ENCODE measurements around the gene MIGA2. TPM values are rescaled to one million over a fixed set of nuclear protein-coding genes. Genes with fewer than 3 reads are reported as not detected.

Gene MIGA2
- total RNA-seq, 2 experiments from 2014 or later: 27.7 to 37.7 TPM

DNA sequence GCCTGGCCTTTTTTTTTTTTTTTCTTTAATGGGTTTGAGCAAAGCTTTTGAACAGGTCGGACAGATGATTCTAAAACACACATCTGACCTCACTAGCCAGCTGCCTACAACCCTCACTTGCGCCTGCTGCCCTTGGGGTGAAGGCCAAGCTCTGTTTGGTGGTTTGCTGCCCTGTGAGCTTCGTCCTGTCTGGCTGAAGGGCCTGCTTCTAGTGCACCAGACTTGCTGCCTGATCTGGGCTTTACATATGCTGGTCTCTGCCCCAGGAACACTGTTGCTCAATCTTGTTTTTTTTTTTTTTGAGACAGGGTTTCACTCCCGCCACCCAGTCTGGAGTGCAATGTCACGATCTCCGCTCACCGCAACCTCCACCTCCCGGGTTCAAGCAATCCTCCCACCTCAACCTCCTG, 28.1 kb downstream of the MIGA2 start:
- Histone ChIP-seq H3K9me2 (ENCODE audit: insufficient read depth, low read length) (no peaks in the 10 kb centered on the region), H3K79me2 (ENCODE audit: insufficient read depth, low read depth, low read length) (no peaks in the 10 kb centered on the region), H3K4me3 (ENCODE audit: low read depth, low read length, poor library complexity, severe bottlenecking) (no peak overlapping the region), H2AFZ (ENCODE audit: low read length) (no peak overlapping the region), H3K4me2 (ENCODE audit: low read length) (no peak overlapping the region), H4K20me1 (ENCODE audit: insufficient read depth, low read length) (no peaks in the 10 kb centered on the region), H3K36me3 (ENCODE audit: insufficient read depth, low read length) (peaks cover 45% of the 10 kb centered on the region), H3K4me1 (ENCODE audit: insufficient read depth, low read length, poor library complexity, severe bottlenecking) (no peaks in the 10 kb centered on the region), H3K27ac (ENCODE audit: low read depth, low read length, poor library complexity, severe bottlenecking) (no peak overlapping the region), H3K9me3 (ENCODE audit: low read length) (no peaks in the 10 kb centered on the region)
- DNase-seq (ENCODE audit: low spot score): no peak
- BruUV-seq (replicated peaks): no TSS peak
- CTCF ChIA-PET (ENCODE audit: unreplicated experiment): interaction anchor here (0.6 kb wide), 1 partner anchor 38 kb away, joined by 3 read pairs; no protein-coding TSS in a partner anchor
- intact Hi-C loops (cut with micrococcal nuclease; ENCODE audit: unreplicated experiment): no loop called here
- TF ChIP-seq EZH2phosphoT487 (IDR thresholded peaks at IDR 0.05; ENCODE audit: borderline replicate concordance, low read depth, low read length): no peak
- TF ChIP-seq CTCF (conservative IDR thresholded peaks at IDR 0.05; ENCODE audit: low read length): no peak
- POLR2A ChIA-PET: no interaction called here

DNA sequence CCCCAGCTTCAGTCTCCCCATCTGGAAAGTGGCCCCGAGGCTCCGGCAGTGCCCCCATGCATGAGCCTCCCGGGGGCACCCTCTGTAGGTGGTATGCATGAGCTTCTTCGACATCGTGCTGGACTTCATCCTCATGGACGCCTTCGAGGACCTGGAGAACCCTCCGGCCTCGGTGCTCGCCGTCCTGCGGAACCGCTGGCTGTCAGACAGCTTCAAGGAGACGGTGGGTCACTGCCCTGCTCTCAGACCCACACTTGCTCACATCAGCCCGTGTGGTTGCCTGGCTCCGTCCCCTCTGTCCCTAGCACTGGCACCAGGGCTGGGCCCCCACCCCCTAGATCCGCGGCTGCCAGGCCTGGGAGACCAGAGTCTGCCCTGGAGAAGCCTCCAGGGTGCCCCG, 31.7 kb downstream of the MIGA2 start:
- Histone ChIP-seq H4K20me1 (ENCODE audit: insufficient read depth, low read length) (no peaks in the 10 kb centered on the region), H3K4me2 (ENCODE audit: low read length) (no peak overlapping the region), H2AFZ (ENCODE audit: low read length) (no peak overlapping the region), H3K4me3 (ENCODE audit: low read depth, low read length, poor library complexity, severe bottlenecking) (no peak overlapping the region), H3K9me3 (ENCODE audit: low read length) (no peaks in the 10 kb centered on the region), H3K36me3 (ENCODE audit: insufficient read depth, low read length) (peaks cover 39% of the 10 kb centered on the region), H3K27ac (ENCODE audit: low read depth, low read length, poor library complexity, severe bottlenecking) (no peak overlapping the region), H3K79me2 (ENCODE audit: insufficient read depth, low read depth, low read length) (no peaks in the 10 kb centered on the region), H3K4me1 (ENCODE audit: insufficient read depth, low read length, poor library complexity, severe bottlenecking) (no peaks in the 10 kb centered on the region), H3K9me2 (ENCODE audit: insufficient read depth, low read length) (no peaks in the 10 kb centered on the region)
- intact Hi-C loops (cut with micrococcal nuclease; ENCODE audit: unreplicated experiment): no loop called here
- POLR2A ChIA-PET: no interaction called here
- TF ChIP-seq CTCF (conservative IDR thresholded peaks at IDR 0.05; ENCODE audit: low read length): no peak
- TF ChIP-seq EZH2phosphoT487 (IDR thresholded peaks at IDR 0.05; ENCODE audit: borderline replicate concordance, low read depth, low read length): no peak
- BruUV-seq (replicated peaks): no TSS peak
- CTCF ChIA-PET (ENCODE audit: unreplicated experiment): no interaction called here
- DNase-seq (ENCODE audit: low spot score): no peak

DNA sequence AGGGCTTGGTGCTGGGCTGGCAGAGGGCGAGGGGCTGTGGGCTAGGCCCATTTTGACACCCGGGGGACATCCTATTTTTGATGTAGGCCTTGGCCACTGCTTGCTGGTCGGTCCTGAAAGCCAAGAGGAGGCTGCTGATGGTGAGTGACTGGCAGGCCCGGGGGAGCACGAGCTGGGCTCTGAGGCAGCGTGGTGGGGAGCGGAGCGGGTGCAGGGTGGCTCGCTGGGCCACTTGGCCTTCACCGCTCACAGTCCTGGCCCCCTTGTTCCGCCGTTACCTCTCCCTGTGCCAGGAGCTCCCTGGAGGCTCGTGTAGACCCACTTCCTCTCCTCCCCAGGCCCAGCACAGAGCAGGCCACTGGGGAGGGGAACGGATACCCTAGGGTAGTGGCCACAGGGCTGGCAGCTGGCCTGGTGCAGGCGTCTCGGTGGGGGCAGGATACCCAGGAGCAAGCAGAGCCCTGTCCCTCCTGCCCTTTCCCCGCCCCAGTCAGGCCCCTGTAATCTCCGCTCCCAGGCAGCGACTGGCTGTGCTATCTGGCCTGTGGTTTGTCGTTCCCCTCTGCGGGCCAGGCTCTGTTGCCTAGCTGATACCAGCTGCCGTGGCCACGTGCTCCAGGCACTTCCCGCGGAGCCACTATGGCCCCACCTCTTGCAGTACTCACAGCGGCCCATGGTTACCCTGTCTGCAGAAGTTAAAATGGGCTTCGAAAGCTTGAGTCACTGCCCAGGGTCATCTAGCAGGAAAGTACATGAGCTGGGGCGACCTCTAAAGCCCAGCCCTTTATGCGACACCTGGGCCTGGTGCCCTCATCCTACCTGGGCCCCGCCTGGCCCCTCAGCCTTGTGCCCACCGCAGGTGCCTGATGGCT, 32.8 kb downstream of the MIGA2 start:
- intact Hi-C loops (cut with micrococcal nuclease; ENCODE audit: unreplicated experiment): no loop called here
- Histone ChIP-seq H3K79me2 (ENCODE audit: insufficient read depth, low read depth, low read length) (no peaks in the 10 kb centered on the region), H3K27ac (ENCODE audit: low read depth, low read length, poor library complexity, severe bottlenecking) (no peak overlapping the region), H3K4me3 (ENCODE audit: low read depth, low read length, poor library complexity, severe bottlenecking) (no peak overlapping the region), H3K9me2 (ENCODE audit: insufficient read depth, low read length) (no peaks in the 10 kb centered on the region), H2AFZ (ENCODE audit: low read length) (no peak overlapping the region), H3K36me3 (ENCODE audit: insufficient read depth, low read length) (peaks cover 31% of the 10 kb centered on the region), H3K9me3 (ENCODE audit: low read length) (no peaks in the 10 kb centered on the region), H3K4me1 (ENCODE audit: insufficient read depth, low read length, poor library complexity, severe bottlenecking) (no peaks in the 10 kb centered on the region), H3K4me2 (ENCODE audit: low read length) (no peak overlapping the region), H4K20me1 (ENCODE audit: insufficient read depth, low read length) (no peaks in the 10 kb centered on the region)
- no TSS peak for BruUV-seq (replicated peaks)
- ChIA-PET POLR2A (no interaction called here), CTCF (ENCODE audit: unreplicated experiment) (no interaction called here)
- DNase-seq (ENCODE audit: low spot score): no peak
- no peak for TF ChIP-seq EZH2phosphoT487 (IDR thresholded peaks at IDR 0.05; ENCODE audit: borderline replicate concordance, low read depth, low read length)
- no peak for TF ChIP-seq CTCF (conservative IDR thresholded peaks at IDR 0.05; ENCODE audit: low read length)

Measured in OCI-LY7 (cell line).